NCI-H446 (cell line): Measurements from ENCODE around the gene GALNT4.

Experiments
- DNase-seq, 2 experiments: peaks; one replicate each; lab custom pipeline; 2025; lab: John Stamatoyannopoulos, UW

GALNT4 gene

GRCh38 chr12:89493670-89494302 is 30.8 kb downstream of the GALNT4 start:
- DNase-seq = no peak

- DNase-seq = no peak
Measured at GRCh38 chr12:89492883-89493282, 31.7 kb downstream of the GALNT4 start.

- no peak for DNase-seq
Measured at GRCh38 chr12:89490922-89491321, 33.7 kb downstream of the GALNT4 start.

GRCh38 chr12:89486264-89486663 is 38.3 kb downstream of the GALNT4 start:
- DNase-seq = no peak

- DNase-seq = no peak
Measured at GRCh38 chr12:89484470-89484869, 40.1 kb downstream of the GALNT4 start.

GRCh38 chr12:89481213-89481914 is 43.2 kb downstream of the GALNT4 start:
- DNase-seq = no peak

GRCh38 chr12:89479982-89480381 is 44.6 kb downstream of the GALNT4 start:
- DNase-seq = no peak

GRCh38 chr12:89477633-89478279 is 46.8 kb downstream of the GALNT4 start:
- DNase-seq = no peak

GRCh38 chr12:89476904-89477595 is 47.5 kb downstream of the GALNT4 start:
- DNase-seq = no peak

- no peak for DNase-seq
Measured at GRCh38 chr12:89476232-89476631, 48.4 kb downstream of the GALNT4 start.

GRCh38 chr12:89475203-89475990 is 49.2 kb downstream of the GALNT4 start:
- DNase-seq = no peak

- DNase-seq = no peak
Measured at GRCh38 chr12:89474615-89475014, 50.0 kb downstream of the GALNT4 start.
